GM18505 (cell line): ENCODE data around the gene PCIF1.
"Not testable (repeated sequence)": the region's sequence is repeated elsewhere in the genome, so short reads cannot be mapped to it uniquely, and the experiment has no call there.

Source experiments
- ATAC-seq: cut with Tn5 transposase; IDR thresholded peaks from one replicate; pipeline ENCODE4 v1.9.1; 2021; ENCODE audit not compliant: unreplicated experiment
- POLR2A ChIP-seq: IDR thresholded peaks from 4 replicates; pipeline ENCODE4 v1.6.1; 2011; ENCODE audit warnings: borderline replicate concordance; ENCODE audit not compliant: insufficient read depth, insufficient read length; ENCODE audit errors: extremely low read depth

The PCIF1 gene

GRCh38 chr20:45897692-45898091 lies 36.8 kb upstream of the PCIF1 start:
- TF ChIP-seq POLR2A = no peak
- no peak for ATAC-seq

- no peak for ATAC-seq
- no peak for TF ChIP-seq POLR2A
These were observed 36.2 kb upstream of the PCIF1 start for GRCh38 chr20:45898285-45898684.

GRCh38 chr20:45899046-45899835 lies 35.2 kb upstream of the PCIF1 start:
- ATAC-seq = no peak
- TF ChIP-seq POLR2A = no peak

GRCh38 chr20:45901332-45901731 lies 33.2 kb upstream of the PCIF1 start:
- not testable (repeated sequence) for ATAC-seq

GRCh38 chr20:45902199-45902701 lies 32.2 kb upstream of the PCIF1 start:
- ATAC-seq = no peak
- no peak for TF ChIP-seq POLR2A

- TF ChIP-seq POLR2A = no peak
- no peak for ATAC-seq
These were observed 29.6 kb upstream of the PCIF1 start for GRCh38 chr20:45904583-45905504.

GRCh38 chr20:45905505-45906079 lies 28.9 kb upstream of the PCIF1 start:
- ATAC-seq = no peak
- no peak for TF ChIP-seq POLR2A

- no peak for ATAC-seq
- no peak for TF ChIP-seq POLR2A
These were observed 27.1 kb upstream of the PCIF1 start for GRCh38 chr20:45907219-45907948.

- no peak for ATAC-seq
- no peak for TF ChIP-seq POLR2A
These were observed 26.4 kb upstream of the PCIF1 start for GRCh38 chr20:45908084-45908483.

GRCh38 chr20:45909336-45909808 lies 25.1 kb upstream of the PCIF1 start:
- no peak for ATAC-seq
- TF ChIP-seq POLR2A = no peak

GRCh38 chr20:45909817-45910669 lies 24.4 kb upstream of the PCIF1 start:
- ATAC-seq = no peak
- no peak for TF ChIP-seq POLR2A

GRCh38 chr20:45910670-45911485 lies 23.6 kb upstream of the PCIF1 start:
- TF ChIP-seq POLR2A = peak; percentile 60
- peak; percentile 89 for ATAC-seq
